MM.1S (cell line): ENCODE measurements around the gene PSKH1.

Experiments
- EZH2 ChIP-seq: fragments of 300-600 bp; sonication (generic); optimal IDR thresholded peaks from 2 replicates; pipeline ENCODE3; 2017; ENCODE audit warnings: low read depth, mild to moderate bottlenecking, antibody characterized with exemption, low read length, mixed read lengths
- TF ChIP-seq, protein P1 (sequence below): fragments of 300-600 bp; sonication (generic); IDR thresholded peaks from 2 replicates; pipeline ENCODE4 v1.5.1; 2016; ENCODE audit warnings: antibody characterized with exemption, low read length, mixed read lengths

DNA sequence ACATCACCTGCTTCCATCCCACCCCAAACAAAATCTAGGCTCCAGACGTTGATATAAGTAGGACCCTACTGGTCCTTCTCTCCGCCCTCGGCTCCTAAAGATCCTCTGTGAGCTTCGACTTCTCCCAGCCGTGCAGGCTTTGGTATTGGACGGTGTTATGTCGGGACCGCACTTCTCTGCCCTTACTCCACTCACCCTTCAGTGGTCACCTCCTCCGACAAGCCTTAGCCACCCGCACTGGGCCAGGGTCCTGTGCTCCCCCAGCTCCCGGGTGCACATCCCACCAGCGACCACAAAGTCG lies 42.0 kb downstream of the PSKH1 start:
- TF ChIP-seq, protein P1, sequence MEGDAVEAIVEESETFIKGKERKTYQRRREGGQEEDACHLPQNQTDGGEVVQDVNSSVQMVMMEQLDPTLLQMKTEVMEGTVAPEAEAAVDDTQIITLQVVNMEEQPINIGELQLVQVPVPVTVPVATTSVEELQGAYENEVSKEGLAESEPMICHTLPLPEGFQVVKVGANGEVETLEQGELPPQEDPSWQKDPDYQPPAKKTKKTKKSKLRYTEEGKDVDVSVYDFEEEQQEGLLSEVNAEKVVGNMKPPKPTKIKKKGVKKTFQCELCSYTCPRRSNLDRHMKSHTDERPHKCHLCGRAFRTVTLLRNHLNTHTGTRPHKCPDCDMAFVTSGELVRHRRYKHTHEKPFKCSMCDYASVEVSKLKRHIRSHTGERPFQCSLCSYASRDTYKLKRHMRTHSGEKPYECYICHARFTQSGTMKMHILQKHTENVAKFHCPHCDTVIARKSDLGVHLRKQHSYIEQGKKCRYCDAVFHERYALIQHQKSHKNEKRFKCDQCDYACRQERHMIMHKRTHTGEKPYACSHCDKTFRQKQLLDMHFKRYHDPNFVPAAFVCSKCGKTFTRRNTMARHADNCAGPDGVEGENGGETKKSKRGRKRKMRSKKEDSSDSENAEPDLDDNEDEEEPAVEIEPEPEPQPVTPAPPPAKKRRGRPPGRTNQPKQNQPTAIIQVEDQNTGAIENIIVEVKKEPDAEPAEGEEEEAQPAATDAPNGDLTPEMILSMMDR: no peak
- no peak for TF ChIP-seq EZH2
